Left ventricle myocardium superior (tissue), 1 donor: ENCODE data around the gene SELE. TPM values are rescaled to one million over a fixed set of nuclear protein-coding genes. Genes with fewer than 3 reads are reported as not detected.
"Not testable (repeated sequence)": the region's sequence is repeated elsewhere in the genome, so short reads cannot be mapped to it uniquely, and the experiment has no call there.

Source experiments
- ATAC-seq: fragments of 200-7000 bp; cut with Tn5 transposase; one replicate; pipeline ENCODE4 v1.9.1; 2020; ENCODE audit warnings: mild to moderate bottlenecking, moderate library complexity
- DNase-seq: peaks from one replicate; pipeline ENCODE4 v3.0.0-alpha.2; 2020
- intact Hi-C: fragments of 100-400 bp; cut with micrococcal nuclease; formaldehyde crosslinking; loops from one replicate; pipeline ENCODE4 v1.11.0; 2022
- total RNA-seq: library from RNA; stranded (reverse); fragmentation: NEBNext Ultra II Directional; extraction: Animal tissue kit (Norgen Biotek cat#: 25700); gene quantifications from one replicate; pipeline ENCODE4 v1.2.1, GENCODE V29; 2021
- donor health status: DM: no; HTN: yes; CAD: no; lungs with severe emphysema.

The SELE gene
- total RNA-seq, 1 donor from 2014 or later: 0.92 TPM

GRCh38 chr1:169726851-169727250 lies 7.0 kb downstream of the SELE start:
- no peak for ATAC-seq

GRCh38 chr1:169725930-169726329 lies 7.9 kb downstream of the SELE start:
- DNase-seq: no peak
- no peak for ATAC-seq
- intact Hi-C loops: no loop called here

More at GRCh38 chr1:169726851-169727250, 7.0 kb downstream of the SELE start:
- intact Hi-C loops: no loop called here
- no peak for DNase-seq

GRCh38 chr1:169724168-169724567 lies 9.7 kb downstream of the SELE start:
- intact Hi-C loops: no loop called here
- DNase-seq: no peak
- no peak for ATAC-seq

GRCh38 chr1:169723763-169724162 lies 10.1 kb downstream of the SELE start:
- intact Hi-C loops: no loop called here
- ATAC-seq (no peak), DNase-seq (no peak)

GRCh38 chr1:169722779-169723178 lies 11.1 kb downstream of the SELE start:
- ATAC-seq (no peak), DNase-seq (no peak)
- intact Hi-C loops: no loop called here

- ATAC-seq, DNase-seq, intact Hi-C loops: not testable (repeated sequence)
These were observed 18.8 kb downstream of the SELE start for GRCh38 chr1:169715100-169715499.

GRCh38 chr1:169713090-169713489 lies 20.8 kb downstream of the SELE start:
- intact Hi-C loops: loop anchor here (5.0 kb wide), 1 partner anchor 116 kb away; no protein-coding TSS in a partner anchor
- not testable (repeated sequence) for ATAC-seq, DNase-seq

- DNase-seq: no peak
- intact Hi-C loops: loop anchor here (5.0 kb wide), 1 partner anchor 115 kb away; no protein-coding TSS in a partner anchor
- no peak for ATAC-seq
These were observed 21.6 kb downstream of the SELE start for GRCh38 chr1:169712309-169712631.

- peak; percentile 95 for ATAC-seq
- intact Hi-C loops: loop anchor here (5.0 kb wide), 1 partner anchor 114 kb away; no protein-coding TSS in a partner anchor
- DNase-seq: no peak
These were observed 22.2 kb downstream of the SELE start, which contains the start of gene SELL for GRCh38 chr1:169711469-169712308. TSS of gene SELL (minus strand) at chr1:169711620. CDS start at chr1:169711498, 122 bp downstream.

- DNase-seq (no peak), ATAC-seq (no peak)
- intact Hi-C loops: loop anchor here (5.0 kb wide), 1 partner anchor 156 kb away; no protein-coding TSS in a partner anchor
These were observed 25.2 kb downstream of the SELE start for GRCh38 chr1:169708647-169709046.

- intact Hi-C loops: loop anchor here (5.0 kb wide), 1 partner anchor 156 kb away; no protein-coding TSS in a partner anchor
- ATAC-seq: no peak
- no peak for DNase-seq
These were observed 25.8 kb downstream of the SELE start for GRCh38 chr1:169707912-169708604.

GRCh38 chr1:169704797-169705196 lies 29.1 kb downstream of the SELE start:
- intact Hi-C loops: loop anchor here (5.0 kb wide), 1 partner anchor 152 kb away; no protein-coding TSS in a partner anchor
- DNase-seq (no peak), ATAC-seq (no peak)

- DNase-seq (no peak), ATAC-seq (no peak)
- intact Hi-C loops: no loop called here
These were observed 32.4 kb downstream of the SELE start for GRCh38 chr1:169701261-169702005.

- ATAC-seq (no peak), DNase-seq (no peak)
- intact Hi-C loops: no loop called here
These were observed 34.2 kb downstream of the SELE start for GRCh38 chr1:169699707-169700106.

- intact Hi-C loops: no loop called here
- no peak for ATAC-seq
- no peak for DNase-seq
These were observed 34.9 kb downstream of the SELE start for GRCh38 chr1:169698976-169699375.

- no peak for ATAC-seq
- DNase-seq: no peak
- intact Hi-C loops: no loop called here
These were observed 36.1 kb downstream of the SELE start for GRCh38 chr1:169697755-169698154.

- DNase-seq (no peak), ATAC-seq (no peak)
- intact Hi-C loops: no loop called here
These were observed 37.4 kb downstream of the SELE start for GRCh38 chr1:169696273-169697100.

GRCh38 chr1:169694304-169695075 lies 39.4 kb downstream of the SELE start:
- intact Hi-C loops: no loop called here
- ATAC-seq: no peak
- no peak for DNase-seq
